ENCODE data around the gene CTSF. TPM values are rescaled to one million over a fixed set of nuclear protein-coding genes. Genes with fewer than 3 reads are reported as not detected.
"Not testable (repeated sequence)": the region's sequence is repeated elsewhere in the genome, so short reads cannot be mapped to it uniquely, and the experiment has no call there.

The CTSF gene
- total and polyA plus RNA-seq, 2 of the 13 experiments (the other 11 are each of a cell fraction or from before 2014, with no cell fraction given) = not detected

DNA sequence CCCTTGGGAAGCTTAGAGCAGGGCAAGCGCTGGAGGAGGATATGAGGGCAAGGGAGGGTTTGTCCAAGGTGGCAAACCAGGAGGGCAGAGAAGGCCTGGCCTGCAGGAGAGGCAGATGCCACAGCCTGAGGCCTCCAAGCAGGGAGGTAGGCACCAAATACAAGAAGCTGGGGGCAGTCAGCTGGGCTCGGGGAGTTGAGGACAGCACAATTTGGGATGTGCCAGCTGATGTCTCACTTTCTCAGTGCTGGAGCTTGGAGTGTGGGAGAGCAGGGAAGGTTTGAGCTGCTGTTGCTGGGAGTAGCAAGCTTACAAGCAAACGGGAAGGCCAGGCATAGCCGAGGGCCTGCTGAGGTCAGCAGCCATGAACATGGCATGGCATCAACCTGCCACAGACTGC lies 26.5 kb downstream of the CTSF start (continued):
- TF ChIP-seq SIN3A (IDR thresholded peaks at IDR 0.05; ENCODE audit: borderline replicate concordance, low read depth, low read length) (no peak), RCOR2 (CRISPR knock-in tag; IDR thresholded peaks at IDR 0.05) (no peak), SRF (IDR thresholded peaks at IDR 0.05; ENCODE audit: low read depth, low read length) (no peak), ZBTB20 (CRISPR knock-in tag; IDR thresholded peaks at IDR 0.05; ENCODE audit: borderline replicate concordance, low read depth) (no peak), CCAR2 (optimal IDR thresholded peaks at IDR 0.05; ENCODE audit: low read depth, low read length) (no peak), GATAD2A (CRISPR knock-in tag; IDR thresholded peaks at IDR 0.05) (no peak), MBNL3 (CRISPR knock-in tag; conservative IDR thresholded peaks at IDR 0.05) (no peak), MLLT10 (CRISPR knock-in tag; IDR thresholded peaks at IDR 0.05) (no peak)
- TF ChIP-seq, protein P1, sequence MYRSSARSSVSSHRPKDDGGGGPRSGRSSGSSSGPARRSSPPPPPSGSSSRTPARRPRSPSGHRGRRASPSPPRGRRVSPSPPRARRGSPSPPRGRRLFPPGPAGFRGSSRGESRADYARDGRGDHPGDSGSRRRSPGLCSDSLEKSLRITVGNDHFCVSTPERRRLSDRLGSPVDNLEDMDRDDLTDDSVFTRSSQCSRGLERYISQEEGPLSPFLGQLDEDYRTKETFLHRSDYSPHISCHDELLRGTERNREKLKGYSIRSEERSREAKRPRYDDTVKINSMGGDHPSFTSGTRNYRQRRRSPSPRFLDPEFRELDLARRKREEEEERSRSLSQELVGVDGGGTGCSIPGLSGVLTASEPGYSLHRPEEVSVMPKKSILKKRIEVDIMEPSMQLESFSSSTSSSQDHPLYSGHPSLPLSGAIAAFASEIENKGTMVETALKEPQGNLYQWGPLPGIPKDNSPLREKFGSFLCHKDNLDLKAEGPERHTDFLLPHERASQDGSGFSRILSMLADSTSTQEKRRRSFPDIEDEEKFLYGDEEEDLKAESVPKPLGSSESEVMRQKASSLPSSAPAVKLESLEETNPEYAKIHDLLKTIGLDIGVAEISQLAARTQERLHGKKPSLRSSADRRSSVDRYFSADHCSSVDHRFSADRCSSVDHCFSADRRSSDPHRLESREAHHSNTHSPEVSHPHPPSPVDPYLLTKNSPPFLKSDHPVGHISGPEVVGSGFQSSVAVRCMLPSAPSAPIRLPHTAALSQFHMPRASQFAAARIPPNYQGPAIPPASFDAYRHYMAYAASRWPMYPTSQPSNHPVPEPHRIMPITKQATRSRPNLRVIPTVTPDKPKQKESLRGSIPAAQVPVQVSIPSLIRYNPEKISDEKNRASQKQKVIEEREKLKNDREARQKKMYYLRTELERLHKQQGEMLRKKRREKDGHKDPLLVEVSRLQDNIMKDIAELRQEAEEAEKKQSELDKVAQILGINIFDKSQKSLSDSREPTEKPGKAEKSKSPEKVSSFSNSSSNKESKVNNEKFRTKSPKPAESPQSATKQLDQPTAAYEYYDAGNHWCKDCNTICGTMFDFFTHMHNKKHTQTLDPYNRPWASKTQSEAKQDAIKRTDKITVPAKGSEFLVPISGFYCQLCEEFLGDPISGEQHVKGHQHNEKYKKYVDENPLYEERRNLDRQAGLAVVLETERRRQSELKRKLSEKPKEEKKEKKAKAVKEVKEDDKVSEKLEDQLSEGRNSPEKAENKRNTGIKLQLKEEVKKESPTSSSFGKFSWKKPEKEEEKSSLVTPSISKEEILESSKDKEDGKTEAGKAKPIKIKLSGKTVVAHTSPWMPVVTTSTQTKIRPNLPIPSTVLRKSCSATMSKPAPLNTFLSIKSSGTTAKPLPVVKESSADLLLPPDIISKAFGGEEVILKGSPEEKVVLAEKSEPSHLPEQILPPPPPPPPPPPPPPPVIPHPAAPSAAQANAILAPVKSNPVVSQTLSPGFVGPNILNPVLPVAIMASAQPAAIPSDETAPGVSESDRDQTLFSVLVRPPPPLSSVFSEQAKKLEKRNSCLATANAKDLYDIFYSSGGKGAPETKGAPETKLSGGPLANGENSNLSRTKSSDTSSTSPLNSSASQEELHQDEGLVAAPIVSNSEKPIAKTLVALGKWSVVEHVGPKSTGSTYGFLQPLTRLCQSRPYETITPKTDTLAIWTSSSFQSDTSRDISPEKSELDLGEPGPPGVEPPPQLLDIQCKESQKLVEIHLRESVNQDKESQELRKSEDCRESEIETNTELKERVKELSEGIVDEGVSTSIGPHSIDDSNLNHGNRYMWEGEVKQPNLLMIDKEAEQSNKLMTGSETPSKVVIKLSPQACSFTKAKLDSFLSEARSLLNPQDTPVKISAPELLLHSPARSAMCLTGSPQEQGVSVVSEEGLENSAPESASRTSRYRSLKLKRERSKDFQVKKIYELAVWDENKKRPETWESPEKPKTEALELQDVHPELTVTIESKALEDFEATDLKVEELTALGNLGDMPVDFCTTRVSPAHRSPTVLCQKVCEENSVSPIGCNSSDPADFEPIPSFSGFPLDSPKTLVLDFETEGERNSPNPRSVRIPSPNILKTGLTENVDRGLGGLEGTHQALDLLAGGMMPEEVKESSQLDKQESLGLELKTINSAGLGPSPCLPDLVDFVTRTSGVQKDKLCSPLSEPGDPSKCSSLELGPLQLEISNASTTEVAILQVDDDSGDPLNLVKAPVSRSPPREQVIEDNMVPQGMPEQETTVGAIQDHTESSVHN (CRISPR knock-in tag; IDR thresholded peaks at IDR 0.05) = no peak

DNA sequence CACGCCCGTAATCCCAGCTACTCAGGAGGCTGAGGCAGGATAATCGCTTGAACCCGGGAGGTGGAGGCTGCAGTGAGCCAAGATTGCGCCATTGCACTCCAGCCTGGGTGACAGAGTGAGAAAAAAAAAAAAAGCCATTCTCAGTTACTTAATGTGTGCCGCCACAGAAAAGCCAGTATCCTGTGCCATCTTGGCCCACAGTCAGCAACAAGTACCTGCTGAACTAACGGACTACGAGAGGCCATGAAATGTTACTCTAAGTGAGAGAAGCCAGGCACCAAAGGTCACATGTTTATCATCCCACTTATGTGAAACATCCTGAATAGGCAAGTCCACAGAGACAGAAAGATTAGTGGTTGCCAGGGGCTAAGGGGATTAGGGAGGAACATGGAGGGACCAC lies 27.8 kb downstream of the CTSF start:
- H3K79me2 ChIP-seq (ENCODE audit: insufficient read depth, low read length); BruUV-seq (replicated peaks); CTCF ChIA-PET (ENCODE audit: low intra/inter-chr PET ratio, low total read pairs); intact Hi-C loops (cut with micrococcal nuclease; ENCODE audit: unreplicated experiment); ATAC-seq; H3K4me3 ChIP-seq (replicated peaks in 1 of 3; ENCODE audit: insufficient read depth in 1 of 3, low read depth in 2 of 3, low read length in 3 of 3); H3K4me1 ChIP-seq (ENCODE audit: insufficient read depth, low read length); DNase-seq (ENCODE audit: low spot score); H3K27ac ChIP-seq (ENCODE audit: extremely low read length, insufficient read depth, low read length); H4K20me1 ChIP-seq (ENCODE audit: insufficient read depth, low read length); H3K27me3 ChIP-seq (ENCODE audit: control insufficient read depth in 1 of 2, insufficient read depth in 2 of 2, low read length in 2 of 2); H3K4me2 ChIP-seq (ENCODE audit: low read depth, low read length); in situ Hi-C loops (cut with HindIII; ENCODE audit: extremely low pct_ligation_motif_present, low pct_unique_long_range_greater_than_20kb); H3K36me3 ChIP-seq (replicated peaks in 1 of 2; ENCODE audit: control insufficient read depth in 1 of 2, insufficient read depth in 2 of 2, low read length in 2 of 2); FAIRE-seq; H3K9ac ChIP-seq (ENCODE audit: insufficient read depth, low read depth, low read length); POLR2A ChIA-PET; H3K9me3 ChIP-seq (ENCODE audit: low read length); H2AFZ ChIP-seq (ENCODE audit: low read length): not testable (repeated sequence)
- 92% methylated on average over 8 of the region's 8 CpGs for WGBS (ENCODE audit: low lambda C conversion rate)
